Stimulated activated memory B cell treated with anti-CD40 and anti-IgM and Interleukin-4, amounts not matched to agents 10 μg/mL and 1 μg/mL and 100 μg/mL, for 72 hours (primary cell): Measurements from ENCODE around the gene UNC79.
"Not testable (repeated sequence)": the region's sequence is repeated elsewhere in the genome, so short reads cannot be mapped to it uniquely, and the experiment has no call there.

ENCODE experiments used
- ATAC-seq: fragments of 150-1000 bp; cut with Tn5 transposase; 2 replicates; pipeline ENCODE4 v1.10.0; 2021
- H3K27ac Mint-ChIP-seq: one replicate; pipeline ENCODE4 v1.8.0; 2022; ENCODE audit warnings: mild to moderate bottlenecking, mixed read lengths
- H3K27me3 Mint-ChIP-seq: one replicate; pipeline ENCODE4 v1.8.0; 2022; ENCODE audit warnings: mixed read lengths
- H3K36me3 Mint-ChIP-seq: one replicate; pipeline ENCODE4 v1.8.0; 2022; ENCODE audit warnings: mixed read lengths
- H3K4me1 Mint-ChIP-seq: one replicate; pipeline ENCODE4 v1.8.0; 2022; ENCODE audit warnings: mixed read lengths
- H3K4me3 Mint-ChIP-seq: one replicate; pipeline ENCODE4 v1.8.0; 2022; ENCODE audit warnings: mild to moderate bottlenecking, moderate library complexity, mixed read lengths
- H3K9me3 Mint-ChIP-seq: one replicate; pipeline ENCODE4 v1.8.0; 2022; ENCODE audit warnings: mixed read lengths

UNC79 gene

DNA sequence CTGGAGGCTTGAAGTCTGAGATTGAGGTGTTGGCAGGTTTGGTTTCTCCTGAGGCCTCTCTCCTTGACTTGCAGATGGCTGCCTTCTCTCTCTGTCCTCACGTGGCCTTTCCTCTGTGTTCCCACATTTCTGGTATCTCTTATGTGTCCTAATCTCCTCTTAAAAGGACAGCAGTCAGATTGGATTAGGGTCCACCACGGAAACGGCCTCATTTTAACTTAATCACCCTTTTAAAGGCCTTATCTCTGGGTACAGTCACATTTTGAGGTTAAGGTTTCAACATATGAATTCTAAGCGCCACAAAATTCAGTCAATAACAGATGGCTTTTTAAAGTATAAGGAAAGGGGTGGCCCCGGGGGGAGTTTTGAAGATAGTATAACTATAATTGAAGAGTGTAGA, 33.5 kb downstream of the UNC79 start:
- no peaks in the 10 kb centered on the region for H3K9me3 Mint-ChIP-seq
- H3K4me1 Mint-ChIP-seq: peaks cover 12% of the 10 kb centered on the region
- no peak overlapping the region for H3K4me3 Mint-ChIP-seq
- no peak for ATAC-seq
- H3K27ac Mint-ChIP-seq: no peak overlapping the region
- no peaks in the 10 kb centered on the region for H3K36me3 Mint-ChIP-seq
- no peaks in the 10 kb centered on the region for H3K27me3 Mint-ChIP-seq

DNA sequence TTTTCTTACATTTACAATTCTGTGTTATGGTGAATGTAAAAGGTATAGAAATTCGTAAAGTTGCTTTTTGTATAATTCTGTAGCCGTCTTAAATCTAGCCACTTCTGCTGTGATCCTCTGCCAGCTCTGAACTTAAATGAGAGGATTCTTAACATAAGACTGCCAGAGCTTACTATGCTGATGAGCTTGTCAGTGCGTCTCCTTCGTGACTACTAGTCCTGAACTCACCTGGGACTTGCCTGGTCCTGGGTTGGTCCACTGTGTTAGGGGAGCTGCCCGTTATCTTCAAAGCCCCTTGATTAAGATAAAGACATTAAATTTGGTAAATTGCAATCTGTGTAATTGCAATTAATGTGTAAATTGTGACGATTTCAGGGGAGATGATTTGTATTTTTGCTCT, 44.7 kb downstream of the UNC79 start:
- no peak for ATAC-seq
- Mint-ChIP-seq H3K36me3 (no peaks in the 10 kb centered on the region), H3K27ac (no peak overlapping the region), H3K9me3 (no peaks in the 10 kb centered on the region), H3K4me3 (no peak overlapping the region), H3K27me3 (no peaks in the 10 kb centered on the region), H3K4me1 (no peaks in the 10 kb centered on the region)

DNA sequence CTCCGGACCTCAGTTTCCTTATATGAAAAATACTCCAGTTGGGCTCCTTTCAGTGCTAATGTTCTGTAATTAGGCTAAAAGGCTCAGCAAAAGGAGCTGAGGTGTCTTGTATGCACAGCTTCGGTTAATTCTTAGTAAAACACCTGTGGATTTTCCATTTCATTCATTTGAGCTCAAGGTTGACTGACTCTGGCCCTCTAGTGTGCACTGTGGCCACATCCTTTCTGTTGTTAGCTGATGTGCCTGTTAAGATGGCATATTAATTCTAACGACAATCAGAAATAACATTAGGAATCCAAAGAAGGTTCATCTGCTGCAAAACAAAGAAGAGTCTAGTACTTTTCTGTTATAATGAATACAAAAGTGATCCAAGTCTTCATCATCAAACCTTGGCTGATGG, 45.6 kb downstream of the UNC79 start:
- ATAC-seq: no peak
- Mint-ChIP-seq H3K9me3 (no peaks in the 10 kb centered on the region), H3K4me1 (no peaks in the 10 kb centered on the region), H3K4me3 (no peak overlapping the region), H3K36me3 (no peaks in the 10 kb centered on the region), H3K27ac (no peak overlapping the region), H3K27me3 (no peaks in the 10 kb centered on the region)

DNA sequence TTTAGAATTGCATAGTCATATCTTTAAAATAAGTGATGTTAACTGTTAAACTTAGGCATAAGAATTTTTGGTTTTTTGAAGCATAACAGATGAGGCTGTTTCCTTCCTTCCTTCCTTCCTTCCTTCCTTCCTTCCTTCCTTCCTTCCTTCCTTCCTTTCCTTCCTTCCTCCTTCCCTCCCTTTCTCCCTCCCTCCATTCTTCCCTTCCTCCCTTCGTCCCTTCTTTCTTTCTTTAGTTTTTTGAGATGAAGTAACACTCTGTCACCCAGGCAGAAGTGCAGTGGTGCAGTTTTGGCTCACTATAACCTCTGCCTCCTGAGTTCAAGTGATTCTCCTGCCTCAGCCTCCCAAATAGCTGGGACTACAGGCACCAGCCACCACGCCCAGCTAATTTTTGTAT, 48.3 kb downstream of the UNC79 start:
- not testable (repeated sequence) for H3K36me3 Mint-ChIP-seq, H3K27ac Mint-ChIP-seq, H3K4me3 Mint-ChIP-seq, H3K4me1 Mint-ChIP-seq, H3K27me3 Mint-ChIP-seq, H3K9me3 Mint-ChIP-seq, ATAC-seq

DNA sequence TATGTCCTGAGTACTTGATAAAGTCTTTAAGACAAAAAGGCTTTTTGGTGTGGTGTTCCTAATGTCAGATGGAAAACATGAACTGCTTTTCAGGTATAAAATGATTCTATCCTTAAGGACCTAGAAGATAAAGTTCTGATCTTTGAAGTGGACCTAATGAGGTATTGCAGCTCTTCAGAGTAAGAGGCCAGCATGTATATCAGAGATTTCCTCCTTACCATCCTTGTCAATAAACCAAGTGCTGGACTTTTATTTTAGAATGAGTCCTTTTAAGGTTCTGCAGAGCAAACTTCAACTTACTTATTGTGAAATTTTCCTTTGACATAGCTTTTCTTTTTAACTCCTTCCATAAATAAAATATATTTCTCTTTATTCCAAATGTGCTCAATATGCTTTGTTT, 50.1 kb downstream of the UNC79 start:
- no peak for ATAC-seq
- Mint-ChIP-seq H3K36me3 (no peaks in the 10 kb centered on the region), H3K27me3 (no peaks in the 10 kb centered on the region), H3K9me3 (no peaks in the 10 kb centered on the region), H3K4me1 (no peaks in the 10 kb centered on the region), H3K27ac (no peak overlapping the region), H3K4me3 (no peak overlapping the region)

DNA sequence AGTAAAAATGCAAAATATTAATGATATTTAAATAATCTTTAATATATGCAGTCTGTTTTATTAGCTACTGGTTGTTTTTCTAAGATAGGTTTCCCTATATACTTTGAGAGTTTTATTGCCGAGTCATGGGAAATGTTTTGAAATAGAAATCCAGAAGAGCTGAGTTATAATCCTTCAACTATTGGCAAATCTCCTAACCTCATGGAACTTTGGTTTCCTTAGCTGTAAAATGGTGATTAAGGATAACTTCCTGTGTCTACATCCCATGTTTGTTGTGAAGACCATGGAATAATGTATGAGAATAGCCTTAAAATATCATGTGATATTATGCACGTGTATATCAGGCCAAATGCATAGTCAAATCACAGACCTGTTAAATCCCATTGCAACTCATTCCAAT, 51.0 kb downstream of the UNC79 start:
- no peaks in the 10 kb centered on the region for H3K9me3 Mint-ChIP-seq
- no peak overlapping the region for H3K27ac Mint-ChIP-seq
- H3K36me3 Mint-ChIP-seq: no peaks in the 10 kb centered on the region
- no peaks in the 10 kb centered on the region for H3K27me3 Mint-ChIP-seq
- no peaks in the 10 kb centered on the region for H3K4me1 Mint-ChIP-seq
- ATAC-seq: no peak
- H3K4me3 Mint-ChIP-seq: no peak overlapping the region

DNA sequence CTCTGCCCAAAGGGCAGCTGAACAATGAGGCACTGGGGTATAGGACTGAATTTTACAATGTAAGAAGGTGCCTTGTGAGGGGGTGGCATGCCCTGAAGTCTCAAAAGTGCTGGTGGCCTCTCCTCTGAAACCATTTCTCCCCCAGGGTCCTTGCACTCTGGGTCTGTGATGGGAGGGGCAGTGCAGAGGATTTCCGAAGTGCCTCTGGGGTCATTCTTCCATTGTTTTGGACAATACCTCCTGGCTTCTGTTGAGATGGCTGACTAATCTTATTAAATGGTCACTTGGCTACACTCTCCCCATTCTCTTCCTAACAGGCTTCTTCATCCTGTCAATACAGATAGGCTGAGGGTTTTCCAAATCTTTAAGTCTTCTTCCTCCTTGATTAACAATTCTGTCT, 59.3 kb downstream of the UNC79 start:
- ATAC-seq: no peak

DNA sequence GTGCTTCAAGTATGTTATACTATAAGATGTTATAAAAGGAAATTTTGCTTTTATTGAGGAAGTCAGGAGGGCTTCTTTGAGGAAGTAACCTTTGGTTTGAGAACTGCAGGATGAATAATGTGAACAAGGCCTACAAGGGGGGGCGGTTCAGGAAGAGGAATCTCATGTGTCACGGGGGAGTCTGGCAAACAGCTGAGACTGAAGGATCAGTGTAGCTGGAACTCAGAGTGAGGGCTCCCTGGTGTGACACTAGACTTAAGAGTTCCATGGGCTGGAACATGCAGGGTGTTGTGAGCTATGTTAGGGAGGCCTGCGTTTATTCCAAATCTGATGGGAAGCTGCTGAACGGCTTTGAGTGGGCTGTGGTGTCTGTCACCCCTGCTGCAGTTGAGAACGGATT, 62.3 kb downstream of the UNC79 start:
- Mint-ChIP-seq H3K9me3 (peaks cover 26% of the 10 kb centered on the region), H3K4me1 (peaks cover 5% of the 10 kb centered on the region), H3K4me3 (no peak overlapping the region), H3K27me3 (no peaks in the 10 kb centered on the region), H3K36me3 (peaks cover 26% of the 10 kb centered on the region), H3K27ac (no peak overlapping the region)
- no peak for ATAC-seq

More for the DNA sequence above, 59.3 kb downstream of the UNC79 start:
- no peak overlapping the region for H3K27ac Mint-ChIP-seq
- H3K4me1 Mint-ChIP-seq: peaks cover 5% of the 10 kb centered on the region
- H3K9me3 Mint-ChIP-seq: peaks cover 20% of the 10 kb centered on the region
- H3K4me3 Mint-ChIP-seq: no peak overlapping the region
- H3K36me3 Mint-ChIP-seq: peaks cover 19% of the 10 kb centered on the region
- H3K27me3 Mint-ChIP-seq: no peaks in the 10 kb centered on the region

DNA sequence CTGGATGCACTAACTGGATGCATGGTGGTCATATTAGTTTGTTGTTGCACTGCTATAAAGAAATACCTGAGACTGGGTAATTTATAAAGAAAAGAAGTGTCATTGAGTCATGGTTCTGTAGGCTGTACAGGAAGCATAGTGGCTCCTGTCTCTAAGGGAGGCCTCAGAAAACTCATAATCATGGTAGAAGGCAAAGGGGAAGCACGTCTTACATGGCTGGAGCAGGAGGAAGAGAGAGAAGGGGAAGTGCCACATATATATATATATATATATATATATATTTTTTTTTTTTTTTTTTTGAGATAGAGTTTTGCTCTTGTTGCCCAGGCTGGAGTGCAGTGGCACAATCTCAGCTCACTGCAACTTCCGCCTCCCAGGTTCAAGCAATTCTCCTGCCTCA, 62.9 kb downstream of the UNC79 start:
- not testable (repeated sequence) for ATAC-seq, H3K27ac Mint-ChIP-seq, H3K27me3 Mint-ChIP-seq, H3K4me3 Mint-ChIP-seq, H3K4me1 Mint-ChIP-seq
- peaks cover 26% of the 10 kb centered on the region for H3K9me3 Mint-ChIP-seq
- peaks cover 26% of the 10 kb centered on the region for H3K36me3 Mint-ChIP-seq

DNA sequence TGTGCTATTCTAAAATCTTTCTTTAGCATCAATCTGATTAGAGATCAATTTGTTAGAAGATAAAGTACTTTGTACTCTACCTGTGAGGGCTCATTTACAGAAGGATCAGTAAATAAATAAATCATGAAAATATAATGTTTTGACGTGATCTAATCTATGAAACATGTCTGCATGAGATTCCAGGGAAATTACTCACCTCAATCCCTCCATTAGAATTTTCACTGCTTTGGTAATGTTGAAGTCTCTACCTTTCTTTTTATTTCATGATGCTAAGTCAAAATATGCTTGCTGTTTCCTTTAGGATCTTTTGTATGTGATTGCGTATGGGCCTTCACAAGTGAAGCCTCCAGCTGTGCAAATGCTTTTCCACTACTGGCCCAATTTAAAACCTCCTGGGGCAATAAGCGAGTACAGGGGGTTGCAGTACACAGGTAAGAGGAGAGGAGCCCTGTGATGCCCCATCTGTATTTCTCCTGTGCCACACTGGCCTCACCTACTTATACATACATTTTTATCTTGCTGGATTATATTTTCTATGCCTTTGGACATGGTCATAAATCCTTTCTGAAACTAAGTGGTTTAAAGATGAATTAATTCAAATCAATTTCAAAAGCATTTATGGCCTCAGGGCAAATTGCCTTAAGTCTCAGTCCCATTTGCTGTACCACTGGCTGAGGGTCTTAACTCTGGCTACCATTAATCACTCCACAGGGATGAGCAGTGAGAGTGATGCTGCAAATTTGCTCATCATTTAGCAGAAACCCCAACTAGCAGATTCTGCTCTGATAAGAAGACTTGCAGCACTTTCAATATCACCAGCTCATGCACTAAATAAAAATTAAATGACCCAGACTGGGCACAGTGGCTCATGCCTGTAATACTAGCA, 66.4 kb downstream of the UNC79 start:
- ATAC-seq: no peak
- H3K9me3 Mint-ChIP-seq: peaks cover 23% of the 10 kb centered on the region
- peaks cover 26% of the 10 kb centered on the region for H3K36me3 Mint-ChIP-seq
- no peak overlapping the region for H3K27ac Mint-ChIP-seq
- H3K4me3 Mint-ChIP-seq: no peak overlapping the region
- no peaks in the 10 kb centered on the region for H3K27me3 Mint-ChIP-seq
- peaks cover 5% of the 10 kb centered on the region for H3K4me1 Mint-ChIP-seq

DNA sequence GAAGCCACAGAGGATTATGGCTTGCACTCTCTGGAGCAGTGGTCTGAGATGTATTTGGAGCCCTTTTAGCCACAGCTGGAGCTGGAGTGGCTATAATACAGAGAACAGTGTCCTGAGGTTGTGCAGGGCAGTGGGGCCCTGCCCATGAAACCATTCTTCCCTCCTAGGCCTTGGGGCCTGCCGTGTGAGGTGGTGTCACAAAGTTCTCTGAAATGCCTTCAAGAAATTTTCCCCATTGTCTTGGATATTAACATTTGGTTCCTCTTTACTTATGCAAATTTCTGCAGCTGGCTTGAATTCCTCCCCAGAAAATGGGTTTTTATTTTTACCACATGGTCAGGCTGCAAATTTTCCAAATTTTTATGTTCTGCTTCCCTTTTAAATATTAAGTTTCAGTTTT, 79.3 kb downstream of the UNC79 start:
- H3K4me1 Mint-ChIP-seq: peaks cover 14% of the 10 kb centered on the region
- ATAC-seq: no peak
- H3K27me3 Mint-ChIP-seq: no peaks in the 10 kb centered on the region

DNA sequence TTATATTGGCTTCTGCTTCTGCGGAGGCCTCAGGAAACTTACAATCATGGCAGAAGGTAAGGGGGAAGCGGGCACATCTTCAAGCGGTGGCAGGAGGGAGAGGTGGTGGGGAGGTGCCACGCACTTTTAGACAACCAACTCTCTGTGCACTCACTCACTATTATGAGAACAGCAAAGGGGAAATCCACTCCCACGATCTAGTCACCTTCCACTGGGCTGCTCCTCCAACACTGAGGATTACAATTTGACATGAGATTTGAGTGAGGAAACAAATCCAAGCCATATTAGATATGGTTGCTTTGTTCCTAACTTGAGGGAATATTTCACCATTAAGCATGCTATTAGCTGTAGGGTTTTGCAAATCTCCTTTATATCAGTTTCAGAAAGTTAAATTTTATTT, 80.3 kb downstream of the UNC79 start:
- H3K4me1 Mint-ChIP-seq: peaks cover 14% of the 10 kb centered on the region
- no peak overlapping the region for H3K27ac Mint-ChIP-seq
- ATAC-seq: no peak
- H3K4me3 Mint-ChIP-seq: no peak overlapping the region
- no peaks in the 10 kb centered on the region for H3K27me3 Mint-ChIP-seq
- no peaks in the 10 kb centered on the region for H3K9me3 Mint-ChIP-seq
- H3K36me3 Mint-ChIP-seq: no peaks in the 10 kb centered on the region

More for the DNA sequence above, 79.3 kb downstream of the UNC79 start:
- no peaks in the 10 kb centered on the region for H3K36me3 Mint-ChIP-seq
- H3K4me3 Mint-ChIP-seq: no peak overlapping the region
- H3K9me3 Mint-ChIP-seq: no peaks in the 10 kb centered on the region
- H3K27ac Mint-ChIP-seq: no peak overlapping the region

DNA sequence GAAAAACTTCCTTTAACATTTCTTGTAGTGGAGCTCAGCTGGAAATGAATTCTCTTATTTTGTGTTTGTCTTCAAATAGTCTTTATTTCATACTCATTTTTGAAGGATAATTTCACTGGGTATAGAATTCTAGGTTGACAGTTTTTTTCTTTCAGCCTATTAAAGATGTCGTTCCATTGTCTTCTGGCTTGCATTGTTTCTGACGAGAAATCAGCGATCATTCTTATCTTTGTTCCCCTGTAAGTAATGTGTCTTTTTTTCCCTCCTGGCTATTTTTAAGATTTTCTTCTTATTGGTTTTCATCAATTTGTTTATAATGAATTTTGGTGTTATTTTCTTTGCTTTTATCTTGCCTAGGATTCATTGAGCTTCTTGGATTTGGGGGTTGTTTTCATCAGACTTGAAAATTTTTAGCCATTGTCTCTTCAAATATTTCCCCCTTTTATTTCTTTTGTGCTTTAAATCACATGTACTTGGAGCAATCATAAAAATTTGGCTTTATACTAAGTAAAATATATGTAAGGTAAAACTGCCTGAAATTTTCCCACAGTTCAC, 89.4 kb downstream of the UNC79 start:
- Mint-ChIP-seq H3K36me3 (peaks cover 18% of the 10 kb centered on the region), H3K4me3 (no peak overlapping the region), H3K4me1 (no peaks in the 10 kb centered on the region), H3K9me3 (peaks cover 25% of the 10 kb centered on the region), H3K27ac (no peak overlapping the region), H3K27me3 (peaks cover 12% of the 10 kb centered on the region)
- no peak for ATAC-seq

DNA sequence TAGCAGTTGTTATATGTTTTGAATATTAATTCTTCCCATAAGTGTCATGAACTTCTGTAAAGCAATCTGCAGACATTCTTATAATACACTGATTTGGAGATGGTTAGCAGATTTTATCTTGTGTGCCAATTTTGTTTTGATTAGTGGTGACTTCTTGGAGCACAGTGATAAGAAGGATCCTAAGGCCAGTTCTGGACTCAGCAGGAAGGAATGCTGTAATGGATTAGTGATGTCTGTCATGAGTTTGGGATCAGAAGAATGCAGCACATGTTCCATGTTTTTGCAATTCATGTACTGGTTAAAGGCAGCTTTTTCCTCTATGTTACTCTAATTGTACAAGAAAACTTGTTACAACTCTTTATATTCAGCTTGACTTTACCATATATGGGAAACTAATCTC, 91.5 kb downstream of the UNC79 start:
- Mint-ChIP-seq H3K36me3 (peaks cover 14% of the 10 kb centered on the region), H3K4me3 (no peak overlapping the region), H3K9me3 (peaks cover 22% of the 10 kb centered on the region), H3K27ac (no peak overlapping the region), H3K4me1 (peaks cover under 1% of the 10 kb centered on the region), H3K27me3 (peaks cover 6% of the 10 kb centered on the region)
- no peak for ATAC-seq

DNA sequence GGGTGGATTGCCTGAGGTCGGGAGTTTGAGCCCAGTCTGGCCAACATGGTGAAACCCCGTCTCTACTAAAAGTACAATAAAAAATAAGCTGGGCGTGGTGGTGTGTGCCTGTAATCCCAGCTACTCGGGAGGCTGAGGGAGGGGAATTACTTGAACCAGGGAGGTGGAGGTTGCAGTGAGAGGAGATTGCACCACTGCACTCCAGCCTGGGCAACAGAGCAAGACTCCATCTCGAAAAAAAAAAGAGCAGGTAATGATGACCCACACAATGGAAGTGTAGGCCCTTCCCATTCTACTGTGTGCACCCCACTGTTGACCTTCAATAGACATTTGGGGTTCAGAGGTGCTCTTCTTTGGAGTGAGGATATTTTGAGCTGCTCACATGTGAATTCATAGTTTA, 94.5 kb downstream of the UNC79 start:
- H3K36me3 Mint-ChIP-seq, H3K27ac Mint-ChIP-seq, H3K27me3 Mint-ChIP-seq, H3K4me3 Mint-ChIP-seq, ATAC-seq, H3K4me1 Mint-ChIP-seq: not testable (repeated sequence)
- peaks cover 13% of the 10 kb centered on the region for H3K9me3 Mint-ChIP-seq

DNA sequence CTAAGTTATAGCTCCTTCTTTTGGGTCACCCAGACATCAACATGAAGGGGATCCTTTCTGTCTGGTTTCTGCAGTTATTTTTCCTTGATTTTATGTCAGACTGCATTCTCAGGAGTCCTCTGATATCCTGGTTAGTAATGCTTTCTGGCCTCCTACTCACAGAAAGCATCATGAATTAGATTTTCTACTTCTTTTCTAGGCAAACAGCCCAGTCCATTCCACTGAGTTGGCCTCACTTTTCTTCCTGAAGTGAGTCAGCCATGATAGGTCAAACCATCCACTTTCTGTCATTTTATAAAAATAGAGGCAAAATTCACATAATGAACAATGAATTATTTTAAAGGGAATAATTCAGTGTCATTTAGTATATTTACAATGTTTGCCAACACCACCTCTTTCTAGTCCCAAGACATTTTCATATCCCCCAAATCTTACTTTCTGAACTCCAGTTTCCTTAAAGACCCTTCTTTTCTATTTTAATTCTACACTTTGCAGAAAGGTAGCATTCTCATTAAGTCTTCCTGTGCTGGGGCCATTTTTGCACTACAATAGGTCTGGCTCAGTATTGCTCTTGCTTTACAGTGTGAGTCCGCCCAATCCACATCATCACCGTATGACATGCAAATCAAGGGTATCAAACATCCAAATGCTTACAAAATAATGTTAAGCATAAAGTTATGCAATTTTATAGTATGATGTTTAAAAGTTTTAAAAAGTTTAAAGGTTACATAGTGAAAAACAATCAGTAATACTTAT, 95.1 kb downstream of the UNC79 start:
- Mint-ChIP-seq H3K4me3 (no peak overlapping the region), H3K36me3 (peaks cover 3% of the 10 kb centered on the region), H3K4me1 (peaks cover 4% of the 10 kb centered on the region), H3K27me3 (no peaks in the 10 kb centered on the region), H3K9me3 (peaks cover 7% of the 10 kb centered on the region), H3K27ac (no peak overlapping the region)
- no peak for ATAC-seq
